ENCODE measurements around the gene PKD2. TPM values are rescaled to one million over a fixed set of nuclear protein-coding genes. Genes with fewer than 3 reads are reported as not detected.

The PKD2 gene
- total and polyA plus RNA-seq, 2 donors: 9.9 to 11.6 TPM

GRCh38 chr4:88062311-88062710 is 54.9 kb downstream of the PKD2 start:
- Histone ChIP-seq H3K27ac (ENCODE audit: low read depth in 1 of 2, low read length in 1 of 2) (no peak overlapping the region), H3K9me3 (ENCODE audit: control insufficient read depth in 2 of 2, insufficient read depth in 1 of 2, low read length in 1 of 2) (no peaks in the 10 kb centered on the region), H3K4me3 (ENCODE audit: low read length in 2 of 2) (no peak overlapping the region), H3K36me3 (ENCODE audit: control insufficient read depth in 2 of 2, insufficient read depth in 2 of 2, low read length in 1 of 2) (peaks cover 11 to 19% of the 10 kb centered on the region in 2 donors), H3K27me3 (ENCODE audit: control insufficient read depth in 2 of 2, insufficient read depth in 1 of 2, low read length in 1 of 2) (no peaks in the 10 kb centered on the region), H3K4me1 (ENCODE audit: control insufficient read depth in 2 of 2, insufficient read depth in 2 of 2, low read length in 2 of 2) (no peaks in the 10 kb centered on the region)
- WGBS: 98% methylated on average over 1 of the region's 1 CpG
- no peak for DNase-seq (ENCODE audit: low read depth in 6 of 9, low spot score in 9 of 9)

- Histone ChIP-seq H3K27me3 (ENCODE audit: control insufficient read depth in 2 of 2, insufficient read depth in 1 of 2, low read length in 1 of 2) (no peaks in the 10 kb centered on the region), H3K36me3 (ENCODE audit: control insufficient read depth in 2 of 2, insufficient read depth in 2 of 2, low read length in 1 of 2) (peaks cover 15 to 24% of the 10 kb centered on the region in 2 donors), H3K4me3 (ENCODE audit: low read length in 2 of 2) (no peak overlapping the region), H3K9me3 (ENCODE audit: control insufficient read depth in 2 of 2, insufficient read depth in 1 of 2, low read length in 1 of 2) (no peaks in the 10 kb centered on the region), H3K27ac (ENCODE audit: low read depth in 1 of 2, low read length in 1 of 2) (no peak overlapping the region), H3K4me1 (ENCODE audit: control insufficient read depth in 2 of 2, insufficient read depth in 2 of 2, low read length in 2 of 2) (no peaks in the 10 kb centered on the region)
- DNase-seq (ENCODE audit: low read depth in 6 of 9, low spot score in 9 of 9): no peak
- 99% methylated on average over 1 of the region's 1 CpG for WGBS
Observed at GRCh38 chr4:88062843-88063242, 55.4 kb downstream of the PKD2 start.

GRCh38 chr4:88063634-88064296 is 56.3 kb downstream of the PKD2 start:
- whole genome bisulfite sequencing: 97% methylated on average over 5 of the region's 5 CpGs
- Histone ChIP-seq H3K27ac (ENCODE audit: low read depth in 1 of 2, low read length in 1 of 2) (no peak overlapping the region), H3K36me3 (ENCODE audit: control insufficient read depth in 2 of 2, insufficient read depth in 2 of 2, low read length in 1 of 2) (peaks cover 16 to 31% of the 10 kb centered on the region in 2 donors), H3K27me3 (ENCODE audit: control insufficient read depth in 2 of 2, insufficient read depth in 1 of 2, low read length in 1 of 2) (no peaks in the 10 kb centered on the region), H3K4me1 (ENCODE audit: control insufficient read depth in 2 of 2, insufficient read depth in 2 of 2, low read length in 2 of 2) (no peaks in the 10 kb centered on the region), H3K4me3 (ENCODE audit: low read length in 2 of 2) (no peak overlapping the region), H3K9me3 (ENCODE audit: control insufficient read depth in 2 of 2, insufficient read depth in 1 of 2, low read length in 1 of 2) (no peaks in the 10 kb centered on the region)
- DNase-seq (ENCODE audit: low read depth in 6 of 9, low spot score in 9 of 9): no peak

- peaks cover 16 to 27% of the 10 kb centered on the region in 2 donors for H3K36me3 ChIP-seq (ENCODE audit: control insufficient read depth in 2 of 2, insufficient read depth in 2 of 2, low read length in 1 of 2)
- 90% methylated on average over 6 of the region's 6 CpGs for WGBS
Observed at GRCh38 chr4:88064410-88064809, 57.0 kb downstream of the PKD2 start.

GRCh38 chr4:88070031-88070430 is 62.6 kb downstream of the PKD2 start:
- WGBS: 98% methylated on average over 1 of the region's 1 CpG
- Histone ChIP-seq H3K9me3 (ENCODE audit: control insufficient read depth in 2 of 2, insufficient read depth in 1 of 2, low read length in 1 of 2) (peaks cover 0 to 14% of the 10 kb centered on the region in 2 donors), H3K27me3 (ENCODE audit: control insufficient read depth in 2 of 2, insufficient read depth in 1 of 2, low read length in 1 of 2) (no peaks in the 10 kb centered on the region), H3K4me1 (ENCODE audit: control insufficient read depth in 2 of 2, insufficient read depth in 2 of 2, low read length in 2 of 2) (no peaks in the 10 kb centered on the region), H3K4me3 (ENCODE audit: low read length in 2 of 2) (no peak overlapping the region), H3K36me3 (ENCODE audit: control insufficient read depth in 2 of 2, insufficient read depth in 2 of 2, low read length in 1 of 2) (peaks cover 33 to 45% of the 10 kb centered on the region in 2 donors), H3K27ac (ENCODE audit: low read depth in 1 of 2, low read length in 1 of 2) (no peak overlapping the region)
- peak in 1 of 9 donors; percentile 2 for DNase-seq (ENCODE audit: low read depth in 6 of 9, low spot score in 9 of 9)

More at GRCh38 chr4:88064410-88064809, 57.0 kb downstream of the PKD2 start:
- no peak for DNase-seq (ENCODE audit: low read depth in 6 of 9, low spot score in 9 of 9)
- H3K4me1 ChIP-seq (ENCODE audit: control insufficient read depth in 2 of 2, insufficient read depth in 2 of 2, low read length in 2 of 2): no peaks in the 10 kb centered on the region
- no peaks in the 10 kb centered on the region for H3K27me3 ChIP-seq (ENCODE audit: control insufficient read depth in 2 of 2, insufficient read depth in 1 of 2, low read length in 1 of 2)
- H3K9me3 ChIP-seq (ENCODE audit: control insufficient read depth in 2 of 2, insufficient read depth in 1 of 2, low read length in 1 of 2): no peaks in the 10 kb centered on the region
- no peak overlapping the region for H3K4me3 ChIP-seq (ENCODE audit: low read length in 2 of 2)
- no peak overlapping the region for H3K27ac ChIP-seq (ENCODE audit: low read depth in 1 of 2, low read length in 1 of 2)

- H3K36me3 ChIP-seq (ENCODE audit: control insufficient read depth in 2 of 2, insufficient read depth in 2 of 2, low read length in 1 of 2): peaks cover 29 to 38% of the 10 kb centered on the region in 2 donors
- H3K4me3 ChIP-seq (ENCODE audit: low read length in 2 of 2): no peak overlapping the region
- 98% methylated on average over 9 of the region's 9 CpGs for WGBS
Observed at GRCh38 chr4:88075336-88075735, 67.9 kb downstream of the PKD2 start.

GRCh38 chr4:88077911-88078524 is 70.6 kb downstream of the PKD2 start:
- Histone ChIP-seq H3K4me3 (ENCODE audit: low read length in 2 of 2) (no peak overlapping the region), H3K4me1 (ENCODE audit: control insufficient read depth in 2 of 2, insufficient read depth in 2 of 2, low read length in 2 of 2) (no peaks in the 10 kb centered on the region), H3K9me3 (ENCODE audit: control insufficient read depth in 2 of 2, insufficient read depth in 1 of 2, low read length in 1 of 2) (no peaks in the 10 kb centered on the region), H3K27ac (ENCODE audit: low read depth in 1 of 2, low read length in 1 of 2) (no peak overlapping the region), H3K27me3 (ENCODE audit: control insufficient read depth in 2 of 2, insufficient read depth in 1 of 2, low read length in 1 of 2) (no peaks in the 10 kb centered on the region), H3K36me3 (ENCODE audit: control insufficient read depth in 2 of 2, insufficient read depth in 2 of 2, low read length in 1 of 2) (peaks cover 12 to 17% of the 10 kb centered on the region in 2 donors)
- WGBS: 98% methylated on average over 7 of the region's 7 CpGs
- no peak for DNase-seq (ENCODE audit: low read depth in 6 of 9, low spot score in 9 of 9)

More at GRCh38 chr4:88075336-88075735, 67.9 kb downstream of the PKD2 start:
- Histone ChIP-seq H3K27ac (ENCODE audit: low read depth in 1 of 2, low read length in 1 of 2) (no peak overlapping the region), H3K27me3 (ENCODE audit: control insufficient read depth in 2 of 2, insufficient read depth in 1 of 2, low read length in 1 of 2) (no peaks in the 10 kb centered on the region), H3K4me1 (ENCODE audit: control insufficient read depth in 2 of 2, insufficient read depth in 2 of 2, low read length in 2 of 2) (no peaks in the 10 kb centered on the region), H3K9me3 (ENCODE audit: control insufficient read depth in 2 of 2, insufficient read depth in 1 of 2, low read length in 1 of 2) (peaks cover 0 to 14% of the 10 kb centered on the region in 2 donors)
- no peak for DNase-seq (ENCODE audit: low read depth in 6 of 9, low spot score in 9 of 9)

- Histone ChIP-seq H3K27me3 (ENCODE audit: control insufficient read depth in 2 of 2, insufficient read depth in 1 of 2, low read length in 1 of 2) (no peaks in the 10 kb centered on the region), H3K9me3 (ENCODE audit: control insufficient read depth in 2 of 2, insufficient read depth in 1 of 2, low read length in 1 of 2) (no peaks in the 10 kb centered on the region), H3K36me3 (ENCODE audit: control insufficient read depth in 2 of 2, insufficient read depth in 2 of 2, low read length in 1 of 2) (peaks cover 12 to 17% of the 10 kb centered on the region in 2 donors), H3K4me3 (ENCODE audit: low read length in 2 of 2) (no peak overlapping the region), H3K27ac (ENCODE audit: low read depth in 1 of 2, low read length in 1 of 2) (no peak overlapping the region), H3K4me1 (ENCODE audit: control insufficient read depth in 2 of 2, insufficient read depth in 2 of 2, low read length in 2 of 2) (no peaks in the 10 kb centered on the region)
- no peak for DNase-seq (ENCODE audit: low read depth in 6 of 9, low spot score in 9 of 9)
- 95% methylated on average over 2 of the region's 2 CpGs for whole genome bisulfite sequencing
Observed at GRCh38 chr4:88078579-88078978, 71.1 kb downstream of the PKD2 start.

GRCh38 chr4:88080626-88081025 is 73.2 kb downstream of the PKD2 start:
- WGBS: 97% methylated on average over 1 of the region's 1 CpG
- Histone ChIP-seq H3K36me3 (ENCODE audit: control insufficient read depth in 2 of 2, insufficient read depth in 2 of 2, low read length in 1 of 2) (peaks cover 5 to 11% of the 10 kb centered on the region in 2 donors), H3K27ac (ENCODE audit: low read depth in 1 of 2, low read length in 1 of 2) (no peak overlapping the region), H3K27me3 (ENCODE audit: control insufficient read depth in 2 of 2, insufficient read depth in 1 of 2, low read length in 1 of 2) (no peaks in the 10 kb centered on the region), H3K4me1 (ENCODE audit: control insufficient read depth in 2 of 2, insufficient read depth in 2 of 2, low read length in 2 of 2) (no peaks in the 10 kb centered on the region), H3K4me3 (ENCODE audit: low read length in 2 of 2) (no peak overlapping the region), H3K9me3 (ENCODE audit: control insufficient read depth in 2 of 2, insufficient read depth in 1 of 2, low read length in 1 of 2) (no peaks in the 10 kb centered on the region)
- no peak for DNase-seq (ENCODE audit: low read depth in 6 of 9, low spot score in 9 of 9)
